Measurements from ENCODE around the gene LILRA1. TPM values are rescaled to one million over a fixed set of nuclear protein-coding genes. Genes with fewer than 3 reads are reported as not detected.
A peak's percentile ranks its signal among the peaks of the same experiment; 100 is the strongest.
"Not testable (repeated sequence)": the region's sequence is repeated elsewhere in the genome, so short reads cannot be mapped to it uniquely, and the experiment has no call there.

The LILRA1 gene
- total and polyA plus RNA-seq, 9 of the 15 experiments (the other 6 are each of a cell fraction or from before 2014, with no cell fraction given), result not detected

DNA sequence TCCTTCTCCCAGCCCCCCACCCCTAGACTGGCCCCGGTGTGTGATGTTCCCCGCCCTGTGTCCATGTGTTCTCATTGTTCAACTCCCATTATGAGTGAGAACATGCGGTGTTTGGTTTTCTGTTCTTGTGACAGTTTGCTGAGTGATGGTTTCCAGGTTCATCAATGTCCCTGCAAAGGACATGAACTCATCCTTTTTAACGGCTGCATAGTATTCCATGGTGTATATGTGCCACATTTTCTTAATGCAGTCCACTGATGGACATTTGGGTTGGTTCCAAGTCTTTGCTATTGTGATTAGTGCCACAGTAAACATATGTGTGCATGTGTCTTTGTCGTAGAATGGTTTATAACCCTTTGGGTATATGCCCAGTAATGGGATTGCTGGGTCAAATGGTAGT is 15.2 kb upstream of the LILRA1 start:
- H3K27ac ChIP-seq (ENCODE audit: extremely low read depth, low read depth, low read length); H3K36me3 ChIP-seq (ENCODE audit: control insufficient read depth, insufficient read depth, low read length); DNase-seq (ENCODE audit: extremely low read depth in 1 of 4, low spot score in 3 of 4); H3K9me3 ChIP-seq (replicated peaks; ENCODE audit: control insufficient read depth, insufficient read depth, low read depth, low read length); H2AFZ ChIP-seq (ENCODE audit: low read depth, low read length); POLR2A ChIA-PET; H3K9ac ChIP-seq (ENCODE audit: insufficient read depth in 1 of 2, low read depth in 2 of 2, low read length in 2 of 2); H3K4me2 ChIP-seq (ENCODE audit: insufficient read depth, low read length); BruUV-seq (replicated peaks); intact Hi-C loops (cut with micrococcal nuclease); FAIRE-seq; ATAC-seq; H4K20me1 ChIP-seq (replicated peaks; ENCODE audit: control insufficient read depth, insufficient read depth, low read length); H3K27me3 ChIP-seq (ENCODE audit: control insufficient read depth in 2 of 2, insufficient read depth in 2 of 2, low read length in 2 of 2); H3K79me2 ChIP-seq (ENCODE audit: control insufficient read depth, insufficient read depth, low read length); H3K9me1 ChIP-seq (ENCODE audit: control insufficient read depth, insufficient read depth, low read length); CTCF ChIA-PET (ENCODE audit: low intra/inter-chr PET ratio); H3K4me3 ChIP-seq; H3K4me1 ChIP-seq (replicated peaks in 1 of 2; ENCODE audit: control insufficient read depth in 2 of 2, insufficient read depth in 2 of 2, low read length in 2 of 2): not testable (repeated sequence)
- TF ChIP-seq CBX1 (IDR thresholded peaks at IDR 0.05; ENCODE audit: low read depth), result peak; percentile 56; the same call in 1 of the 2 replicates
- TF ChIP-seq ZNF146 (CRISPR knock-in tag; IDR thresholded peaks at IDR 0.05; ENCODE audit: unreplicated experiment), result peak; percentile 99
- TF ChIP-seq BCOR (IDR thresholded peaks at IDR 0.05), result peak; percentile 40; the same call in 1 of the 2 replicates
- peak; percentile 32 for TF ChIP-seq RBM25 (IDR thresholded peaks at IDR 0.05; ENCODE audit: low read depth, low read length, severe bottlenecking)
- WGBS (ENCODE audit: insufficient coverage, low coverage, missing lambda C conversion rate), result 33% methylated on average over 5 of the region's 5 CpGs
- in situ Hi-C loops (cut with MboI), result loop anchor here (5.0 kb wide), 1 partner anchor 281 kb away; no protein-coding TSS in a partner anchor

DNA sequence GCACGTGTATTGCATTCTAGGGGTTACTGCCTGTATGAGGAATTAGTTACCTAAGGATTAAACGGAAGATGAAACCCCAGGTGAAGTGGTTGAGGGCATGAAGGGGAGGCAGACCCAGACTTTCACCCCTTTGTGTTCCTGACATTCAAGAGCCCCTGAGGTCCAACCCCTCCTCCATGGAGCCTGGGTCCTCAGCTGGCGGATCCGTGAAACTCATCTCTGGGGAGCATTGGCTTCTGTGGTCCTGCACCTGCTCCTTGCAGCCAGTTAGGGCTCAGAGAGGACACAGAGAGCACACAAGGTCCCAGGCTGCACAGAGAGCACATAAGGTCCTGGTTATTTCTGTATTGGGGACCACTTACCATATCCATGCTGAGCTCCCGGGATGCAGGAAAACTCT is 7.0 kb upstream of the LILRA1 start:
- no TSS peak for BruUV-seq (replicated peaks)
- H3K79me2 ChIP-seq (ENCODE audit: control insufficient read depth, insufficient read depth, low read length), result no peaks in the 10 kb centered on the region
- FAIRE-seq, result no peak
- 2% methylated on average over 5 of the region's 5 CpGs for WGBS (ENCODE audit: insufficient coverage, low coverage, missing lambda C conversion rate)
- in situ Hi-C loops (cut with MboI) (no loop called here), intact Hi-C loops (cut with micrococcal nuclease) (no loop called here)
- no peaks in the 10 kb centered on the region for H3K36me3 ChIP-seq (ENCODE audit: control insufficient read depth, insufficient read depth, low read length)
- H3K4me1 ChIP-seq (replicated peaks in 1 of 2; ENCODE audit: control insufficient read depth in 2 of 2, insufficient read depth in 2 of 2, low read length in 2 of 2), result no peaks in the 10 kb centered on the region
- no peak overlapping the region for H3K27ac ChIP-seq (ENCODE audit: extremely low read depth, low read depth, low read length)
- H3K9me3 ChIP-seq (replicated peaks; ENCODE audit: control insufficient read depth, insufficient read depth, low read depth, low read length), result no peaks in the 10 kb centered on the region
- H3K9ac ChIP-seq (ENCODE audit: insufficient read depth in 1 of 2, low read depth in 2 of 2, low read length in 2 of 2), result no peak overlapping the region
- TF ChIP-seq CCAR2 (IDR thresholded peaks at IDR 0.05; ENCODE audit: low read depth, low read length) (no peak), KAT8 (IDR thresholded peaks at IDR 0.05; ENCODE audit: low read depth) (no peak)
- no peak for DNase-seq (ENCODE audit: extremely low read depth in 1 of 4, low spot score in 3 of 4)
- H3K4me3 ChIP-seq, result no peak overlapping the region
- no peak for ATAC-seq
- no peaks in the 10 kb centered on the region for H3K9me1 ChIP-seq (ENCODE audit: control insufficient read depth, insufficient read depth, low read length)
- CTCF ChIA-PET (ENCODE audit: low intra/inter-chr PET ratio), result no interaction called here
- no peak overlapping the region for H3K4me2 ChIP-seq (ENCODE audit: insufficient read depth, low read length)
- H4K20me1 ChIP-seq (replicated peaks; ENCODE audit: control insufficient read depth, insufficient read depth, low read length), result no peaks in the 10 kb centered on the region
- H3K27me3 ChIP-seq (ENCODE audit: control insufficient read depth in 2 of 2, insufficient read depth in 2 of 2, low read length in 2 of 2), result peaks cover 4 to 32% of the 10 kb centered on the region in 2 experiments
- POLR2A ChIA-PET, result no interaction called here
- no peak overlapping the region for H2AFZ ChIP-seq (ENCODE audit: low read depth, low read length)

Measured in K562 (cell line).